GM23338 (cell line): ENCODE results near the gene HNMT. TPM values are rescaled to one million over a fixed set of nuclear protein-coding genes. Genes with fewer than 3 reads are reported as not detected.

Source experiments
- ATAC-seq: fragments of 200-7000 bp; cut with Tn5 transposase; 3 replicates; pipeline ENCODE4 v1.9.1; 2020
- DNase-seq: peaks from one replicate; pipeline ENCODE4 v3.0.0-alpha.2; 2015; ENCODE audit warnings: low spot score
- H2AFZ ChIP-seq: fragments of 200-600 bp; sonication (generic); 2 replicates; pipeline ENCODE4 v1.8.0; 2016; ENCODE audit warnings: antibody characterized with exemption, mild to moderate bottlenecking, moderate library complexity
- H3F3A ChIP-seq: fragments of 200-600 bp; sonication (generic); replicated peaks from 2 replicates; pipeline ENCODE4 v1.8.0; 2017; ENCODE audit warnings: antibody characterized with exemption, mixed run types, low read depth
- H3K27ac ChIP-seq: fragments of 200-600 bp; sonication (generic); 2 replicates; pipeline ENCODE4 v1.6.1; 2016; ENCODE audit warnings: low read depth
- H3K27me3 ChIP-seq: fragments of 200-600 bp; sonication (generic); 2 replicates; pipeline ENCODE4 v1.8.0; 2016; ENCODE audit warnings: mild to moderate bottlenecking, mixed run types, moderate library complexity; ENCODE audit not compliant: insufficient read depth
- H3K36me3 ChIP-seq: fragments of 200-600 bp; sonication (generic); 2 replicates; pipeline ENCODE4 v1.8.0; 2016; ENCODE audit warnings: mild to moderate bottlenecking; ENCODE audit not compliant: insufficient read depth
- H3K4me1 ChIP-seq: fragments of 200-600 bp; sonication (generic); 2 replicates; pipeline ENCODE4 v1.8.0; 2016; ENCODE audit warnings: mild to moderate bottlenecking, moderate library complexity; ENCODE audit not compliant: insufficient read depth
- H3K4me2 ChIP-seq: fragments of 200-600 bp; sonication (generic); 2 replicates; pipeline ENCODE4 v1.7.1; 2017; ENCODE audit warnings: mixed run types
- H3K4me3 ChIP-seq: fragments of 200-600 bp; sonication (generic); 2 replicates; pipeline ENCODE4 v1.6.1; 2016; ENCODE audit warnings: mixed run types
- H3K79me2 ChIP-seq: fragments of 200-600 bp; sonication (generic); replicated peaks from 2 replicates; pipeline ENCODE4 v1.8.0; 2017; ENCODE audit warnings: mild to moderate bottlenecking; ENCODE audit not compliant: insufficient read depth
- H3K9me2 ChIP-seq: fragments of 200-600 bp; sonication (generic); 2 replicates; pipeline ENCODE4 v1.8.0; 2017; ENCODE audit not compliant: insufficient read depth
- H4K20me1 ChIP-seq: fragments of 200-600 bp; sonication (generic); replicated peaks from 2 replicates; pipeline ENCODE4 v1.8.0; 2017; ENCODE audit warnings: mild to moderate bottlenecking; ENCODE audit not compliant: insufficient read depth
- H3K27ac Mint-ChIP-seq: 2 replicates; pipeline ENCODE4 v1.8.0; 2020; ENCODE audit warnings: inconsistent platforms, mild to moderate bottlenecking, moderate library complexity, mixed read lengths
- H3K27me3 Mint-ChIP-seq: 3 replicates; pipeline ENCODE4 v1.8.0; 2022; ENCODE audit warnings: low read depth, mild to moderate bottlenecking, moderate library complexity, mixed read lengths, inconsistent platforms; ENCODE audit not compliant: insufficient read depth, poor library complexity
- H3K36me3 Mint-ChIP-seq: 3 replicates; pipeline ENCODE4 v1.8.0; 2021; ENCODE audit warnings: low read depth, mild to moderate bottlenecking, inconsistent platforms, moderate library complexity, mixed read lengths
- H3K4me1 Mint-ChIP-seq: 3 replicates; pipeline ENCODE4 v1.8.0; 2020; ENCODE audit warnings: mild to moderate bottlenecking, inconsistent platforms, mixed read lengths
- H3K4me3 Mint-ChIP-seq: 3 replicates; pipeline ENCODE4 v1.8.0; 2021; ENCODE audit warnings: moderate library complexity, mild to moderate bottlenecking, inconsistent platforms, mixed read lengths
- H3K9me3 Mint-ChIP-seq: 3 replicates; pipeline ENCODE4 v1.8.0; 2020; ENCODE audit warnings: moderate library complexity, mild to moderate bottlenecking, inconsistent platforms, mixed read lengths
- CREB1 ChIP-seq: fragments of 250-450 bp; sonication (Bioruptor Pico); IDR thresholded peaks from 2 replicates; pipeline ENCODE4 v1.5.0; 2020; ENCODE audit warnings: low read depth, mild to moderate bottlenecking, moderate library complexity
- CTCF ChIP-seq, 2 experiments: fragments of 200-600 bp in 1 of 2; sonication (generic) in 1 of 2; conservative IDR thresholded peaks; 2 replicates each; pipeline versions ENCODE4 v1.5.1 to v1.6.1; 2016 to 2017; ENCODE audit warnings: antibody characterized with exemption in 2 of 2, low read depth in 2 of 2, mild to moderate bottlenecking in 2 of 2, moderate library complexity in 1 of 2
- EZH2 ChIP-seq: fragments of 200-600 bp; sonication (generic); IDR thresholded peaks from one replicate; pipeline ENCODE4 v1.8.0; 2017; ENCODE audit warnings: antibody characterized with exemption, mild to moderate bottlenecking, low read depth; ENCODE audit not compliant: unreplicated experiment
- EZH2phosphoT487 ChIP-seq: fragments of 200-600 bp; sonication (generic); IDR thresholded peaks from one replicate; pipeline ENCODE4 v1.8.1; 2018; ENCODE audit warnings: antibody characterized with exemption; ENCODE audit not compliant: unreplicated experiment
- JUNB ChIP-seq: IDR thresholded peaks from one replicate; pipeline ENCODE4 v1.6.1; 2016; ENCODE audit warnings: antibody characterized with exemption; ENCODE audit not compliant: unreplicated experiment
- NANOG ChIP-seq: IDR thresholded peaks from 2 replicates; pipeline ENCODE4 v1.6.1; 2016; ENCODE audit warnings: antibody characterized with exemption, borderline replicate concordance
- POLR2AphosphoS5 ChIP-seq: IDR thresholded peaks from 2 replicates; pipeline ENCODE4 v1.6.1; 2016; ENCODE audit warnings: antibody characterized with exemption, low read depth
- REST ChIP-seq: IDR thresholded peaks from one replicate; pipeline ENCODE4 v1.6.1; 2018; ENCODE audit warnings: antibody characterized with exemption; ENCODE audit not compliant: unreplicated experiment
- STAT1 ChIP-seq: IDR thresholded peaks from one replicate; pipeline ENCODE4 v1.6.1; 2016; ENCODE audit warnings: antibody characterized with exemption; ENCODE audit not compliant: unreplicated experiment
- ZNF114 ChIP-seq: fragments of 250-450 bp; sonication (Bioruptor Pico); IDR thresholded peaks from 2 replicates; pipeline ENCODE4 v1.5.0; 2020; ENCODE audit warnings: mild to moderate bottlenecking, moderate library complexity
- ZNF331 ChIP-seq: fragments of 250-450 bp; sonication (Bioruptor Pico); IDR thresholded peaks from 2 replicates; pipeline ENCODE4 v1.5.0; 2020; ENCODE audit warnings: low read depth, mild to moderate bottlenecking, moderate library complexity
- ZNF462 ChIP-seq: fragments of 250-450 bp; sonication (Bioruptor Pico); IDR thresholded peaks from 2 replicates; pipeline ENCODE4 v1.5.0; 2020; ENCODE audit warnings: mild to moderate bottlenecking, moderate library complexity
- polyA plus RNA-seq: library from polyadenylated mRNA; unstranded; fragments of >200 nt; fragmentation: Nextera tagmentation; extraction: Ambion mirVana; gene quantifications from 2 replicates; pipeline ENCODE4 v1.2.1, GENCODE V29; 2016
- total RNA-seq: library from RNA; depleted of rRNA; stranded (reverse); fragments of >200 nt; shearing (Covaris generic); gene quantifications from 2 replicates; pipeline ENCODE4 v1.2.3, GENCODE V29; 2014
- TF ChIP-seq, protein P1 (sequence below): IDR thresholded peaks from 2 replicates; pipeline ENCODE4 v1.6.1; 2016; ENCODE audit warnings: antibody characterized with exemption

The HNMT gene
- total and polyA plus RNA-seq, 2 experiments from 2014 or later, result 3.3 to 3.4 TPM

GRCh38 chr2:137960223-137960622 lies 4.0 kb upstream of the HNMT start:
- TF ChIP-seq EZH2 (no peak), NANOG (no peak), JUNB (no peak), EZH2phosphoT487 (no peak), CREB1 (no peak), ZNF462 (no peak), STAT1 (no peak), CTCF (conservative IDR thresholded peaks at IDR 0.05; ENCODE audit: low read depth in 2 of 2) (no peak), POLR2AphosphoS5 (no peak), ZNF114 (CRISPR knock-in tag) (no peak), REST (no peak), ZNF331 (CRISPR knock-in tag) (no peak)
- TF ChIP-seq, protein P1, sequence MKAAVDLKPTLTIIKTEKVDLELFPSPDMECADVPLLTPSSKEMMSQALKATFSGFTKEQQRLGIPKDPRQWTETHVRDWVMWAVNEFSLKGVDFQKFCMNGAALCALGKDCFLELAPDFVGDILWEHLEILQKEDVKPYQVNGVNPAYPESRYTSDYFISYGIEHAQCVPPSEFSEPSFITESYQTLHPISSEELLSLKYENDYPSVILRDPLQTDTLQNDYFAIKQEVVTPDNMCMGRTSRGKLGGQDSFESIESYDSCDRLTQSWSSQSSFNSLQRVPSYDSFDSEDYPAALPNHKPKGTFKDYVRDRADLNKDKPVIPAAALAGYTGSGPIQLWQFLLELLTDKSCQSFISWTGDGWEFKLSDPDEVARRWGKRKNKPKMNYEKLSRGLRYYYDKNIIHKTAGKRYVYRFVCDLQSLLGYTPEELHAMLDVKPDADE, result no peak
- Histone ChIP-seq H4K20me1 (no peaks in the 10 kb centered on the region), H3K4me2 (no peak overlapping the region), H3K4me1 (peaks cover 18% of the 10 kb centered on the region), H3K79me2 (no peaks in the 10 kb centered on the region), H3F3A (no peaks in the 10 kb centered on the region), H3K27ac (no peak overlapping the region), H3K4me3 (no peak overlapping the region), H2AFZ (no peak overlapping the region), H3K27me3 (no peaks in the 10 kb centered on the region), H3K9me2 (no peaks in the 10 kb centered on the region), H3K36me3 (no peaks in the 10 kb centered on the region)
- no peak for ATAC-seq
- DNase-seq, result no peak
- no peak overlapping the region for H3K27ac Mint-ChIP-seq
- no peak overlapping the region for H3K4me3 Mint-ChIP-seq
- peaks cover 22% of the 10 kb centered on the region for H3K4me1 Mint-ChIP-seq
- H3K36me3 Mint-ChIP-seq, result no peaks in the 10 kb centered on the region
- no peaks in the 10 kb centered on the region; the same call in 2 of the 3 replicates for H3K9me3 Mint-ChIP-seq
- H3K27me3 Mint-ChIP-seq, result no peaks in the 10 kb centered on the region
